ENCODE results near the gene ALOX15. TPM values are rescaled to one million over a fixed set of nuclear protein-coding genes. Genes with fewer than 3 reads are reported as not detected.
"Not testable (repeated sequence)": the region's sequence is repeated elsewhere in the genome, so short reads cannot be mapped to it uniquely, and the experiment has no call there.

Gene ALOX15
- total RNA-seq, 1 experiment from 2014 or later, result 0.31 TPM

DNA sequence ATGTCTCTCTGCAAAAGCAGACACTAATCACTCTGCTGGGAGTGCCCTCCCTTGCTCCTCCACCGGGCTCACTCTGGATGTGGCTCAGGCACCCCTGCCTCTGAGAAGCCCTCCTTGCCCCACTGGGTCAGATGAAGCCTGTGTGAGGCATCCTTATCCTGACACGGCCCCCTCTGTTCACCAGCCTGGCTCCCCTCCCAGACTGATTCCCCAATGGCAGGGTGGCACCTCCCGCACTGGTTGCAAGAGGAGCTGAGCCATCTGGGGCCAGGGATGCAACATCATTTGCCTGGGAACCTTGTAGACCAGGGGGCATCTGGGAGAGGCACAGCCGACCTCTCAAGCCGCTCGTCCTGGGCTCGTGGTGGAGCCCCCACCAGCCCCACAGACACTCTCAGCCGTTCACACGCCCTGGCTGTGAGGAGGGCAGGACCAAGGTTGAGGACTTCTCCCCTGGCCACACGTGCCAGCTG lies 50.5 kb downstream of the ALOX15 start:
- Histone ChIP-seq H4K20me1 (ENCODE audit: control insufficient read depth, insufficient read depth, insufficient read length) (peaks cover 2% of the 10 kb centered on the region), H2BK120ac (ENCODE audit: low read depth, low read length, poor library complexity, severe bottlenecking) (no peak overlapping the region), H3K9me3 (ENCODE audit: control insufficient read depth, low read depth, low read length) (no peaks in the 10 kb centered on the region), H2AK5ac (ENCODE audit: insufficient read length, low read length) (no peak overlapping the region), H3K23ac (ENCODE audit: insufficient read length, low read depth, low read length) (no peak overlapping the region), H3K14ac (ENCODE audit: insufficient read depth, low read length) (no peak overlapping the region), H2BK12ac (ENCODE audit: insufficient read length, low read depth, low read length) (no peak overlapping the region), H4K8ac (replicated peaks; ENCODE audit: insufficient read length, low read depth, low read length) (no peak overlapping the region), H3T11ph (ENCODE audit: low read length) (no peak overlapping the region), H2BK20ac (ENCODE audit: low read depth, low read length, poor library complexity, severe bottlenecking) (no peak overlapping the region), H3K9ac (ENCODE audit: extremely low read depth, insufficient read length, low read length) (no peak overlapping the region), H3K56ac (ENCODE audit: insufficient read length, low read depth, low read length) (no peak overlapping the region), H2AFZ (ENCODE audit: low read length) (no peak overlapping the region), H3K79me1 (ENCODE audit: insufficient read depth, low read depth, low read length, poor library complexity, severe bottlenecking) (no peaks in the 10 kb centered on the region), H3K79me2 (ENCODE audit: insufficient read depth, low read length) (no peaks in the 10 kb centered on the region), H3K18ac (ENCODE audit: insufficient read length, low read depth, low read length) (no peak overlapping the region), H3K27ac (ENCODE audit: insufficient read length, low read depth, low read length) (no peak overlapping the region), H3K4ac (ENCODE audit: low read depth, low read length) (no peak overlapping the region), H2BK5ac (ENCODE audit: insufficient read length, low read length) (no peak overlapping the region), H3K4me1 (ENCODE audit: insufficient read depth, low read length) (no peaks in the 10 kb centered on the region), H3K27me3 (ENCODE audit: insufficient read depth, low read length) (no peaks in the 10 kb centered on the region; the same call in 1 of the 2 replicates), H4K91ac (ENCODE audit: insufficient read length, low read depth, low read length) (no peak overlapping the region), H2BK15ac (ENCODE audit: low read depth, low read length) (no peak overlapping the region), H4K5ac (ENCODE audit: insufficient read length, low read depth, low read length) (no peak overlapping the region), H3K23me2 (ENCODE audit: insufficient read length, low read depth, low read length, poor library complexity, severe bottlenecking) (no peaks in the 10 kb centered on the region), H3K4me2 (ENCODE audit: insufficient read depth, insufficient read length, low read length) (no peak overlapping the region)
- TF ChIP-seq, protein P1, sequence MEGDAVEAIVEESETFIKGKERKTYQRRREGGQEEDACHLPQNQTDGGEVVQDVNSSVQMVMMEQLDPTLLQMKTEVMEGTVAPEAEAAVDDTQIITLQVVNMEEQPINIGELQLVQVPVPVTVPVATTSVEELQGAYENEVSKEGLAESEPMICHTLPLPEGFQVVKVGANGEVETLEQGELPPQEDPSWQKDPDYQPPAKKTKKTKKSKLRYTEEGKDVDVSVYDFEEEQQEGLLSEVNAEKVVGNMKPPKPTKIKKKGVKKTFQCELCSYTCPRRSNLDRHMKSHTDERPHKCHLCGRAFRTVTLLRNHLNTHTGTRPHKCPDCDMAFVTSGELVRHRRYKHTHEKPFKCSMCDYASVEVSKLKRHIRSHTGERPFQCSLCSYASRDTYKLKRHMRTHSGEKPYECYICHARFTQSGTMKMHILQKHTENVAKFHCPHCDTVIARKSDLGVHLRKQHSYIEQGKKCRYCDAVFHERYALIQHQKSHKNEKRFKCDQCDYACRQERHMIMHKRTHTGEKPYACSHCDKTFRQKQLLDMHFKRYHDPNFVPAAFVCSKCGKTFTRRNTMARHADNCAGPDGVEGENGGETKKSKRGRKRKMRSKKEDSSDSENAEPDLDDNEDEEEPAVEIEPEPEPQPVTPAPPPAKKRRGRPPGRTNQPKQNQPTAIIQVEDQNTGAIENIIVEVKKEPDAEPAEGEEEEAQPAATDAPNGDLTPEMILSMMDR (conservative IDR thresholded peaks at IDR 0.05), result no peak
- no peak for DNase-seq
- H3K27ac Mint-ChIP-seq, result no peak overlapping the region
- WGBS (ENCODE audit: extremely low coverage, insufficient read length, low lambda C conversion rate), result no CpG with 5 or more reads among the region's 10 CpGs
- H3K36me3 Mint-ChIP-seq (ENCODE audit: insufficient read depth in 1 of 3, low read depth in 3 of 3), result no peaks in the 10 kb centered on the region; a peak in 1 of 7 replicates
- H3K27me3 Mint-ChIP-seq (ENCODE audit: low read depth), result peaks cover 35% of the 10 kb centered on the region
- no peak overlapping the region for H3K4me3 Mint-ChIP-seq
- H3K4me1 Mint-ChIP-seq, result peaks cover 4 to 18% of the 10 kb centered on the region in 2 experiments
- no peaks in the 10 kb centered on the region for H3K9me3 Mint-ChIP-seq

DNA sequence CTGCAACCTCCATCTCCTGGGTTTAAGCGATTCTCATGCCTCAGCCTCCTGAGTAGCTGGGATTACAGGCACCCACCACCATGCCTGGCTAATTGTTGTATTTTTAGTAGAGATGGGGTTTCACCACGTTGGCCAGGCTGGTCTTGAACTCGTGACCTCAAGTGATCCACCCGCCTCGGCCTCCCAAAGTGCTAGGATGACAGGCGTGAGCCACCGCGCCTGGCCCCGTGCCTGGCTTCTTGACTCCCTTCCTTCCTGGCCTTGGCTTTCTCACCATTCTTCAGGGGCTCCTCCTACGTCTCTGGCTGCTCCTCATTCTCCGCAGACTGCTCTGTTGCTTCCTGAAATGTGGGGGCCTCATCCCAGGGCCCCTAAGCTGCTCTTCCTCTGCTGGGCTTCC lies 51.4 kb downstream of the ALOX15 start:
- H3K4me1 ChIP-seq (ENCODE audit: insufficient read depth, low read length); H3K4ac ChIP-seq (ENCODE audit: low read depth, low read length); H4K8ac ChIP-seq (replicated peaks; ENCODE audit: insufficient read length, low read depth, low read length); H3K4me2 ChIP-seq (ENCODE audit: insufficient read depth, insufficient read length, low read length); H2BK5ac ChIP-seq (ENCODE audit: insufficient read length, low read length); H3K36me3 Mint-ChIP-seq (ENCODE audit: insufficient read depth in 1 of 3, low read depth in 3 of 3); H3K56ac ChIP-seq (ENCODE audit: insufficient read length, low read depth, low read length); H3K23ac ChIP-seq (ENCODE audit: insufficient read length, low read depth, low read length); DNase-seq; H2AK5ac ChIP-seq (ENCODE audit: insufficient read length, low read length); H2AFZ ChIP-seq (ENCODE audit: low read length); H2BK15ac ChIP-seq (ENCODE audit: low read depth, low read length); H3K9ac ChIP-seq (ENCODE audit: extremely low read depth, insufficient read length, low read length); H3K9me3 Mint-ChIP-seq; H2BK12ac ChIP-seq (ENCODE audit: insufficient read length, low read depth, low read length); H3K27me3 ChIP-seq (ENCODE audit: insufficient read depth, low read length); H4K20me1 ChIP-seq (ENCODE audit: control insufficient read depth, insufficient read depth, insufficient read length); H3K4me3 Mint-ChIP-seq; H2BK20ac ChIP-seq (ENCODE audit: low read depth, low read length, poor library complexity, severe bottlenecking); H3K27ac ChIP-seq (ENCODE audit: insufficient read length, low read depth, low read length); H4K5ac ChIP-seq (ENCODE audit: insufficient read length, low read depth, low read length); H3K14ac ChIP-seq (ENCODE audit: insufficient read depth, low read length); H3K18ac ChIP-seq (ENCODE audit: insufficient read length, low read depth, low read length); H3K23me2 ChIP-seq (ENCODE audit: insufficient read length, low read depth, low read length, poor library complexity, severe bottlenecking); H3K27ac Mint-ChIP-seq; H3K79me1 ChIP-seq (ENCODE audit: insufficient read depth, low read depth, low read length, poor library complexity, severe bottlenecking); H3K9me3 ChIP-seq (ENCODE audit: control insufficient read depth, low read depth, low read length); H3T11ph ChIP-seq (ENCODE audit: low read length); H3K79me2 ChIP-seq (ENCODE audit: insufficient read depth, low read length); H2BK120ac ChIP-seq (ENCODE audit: low read depth, low read length, poor library complexity, severe bottlenecking); H4K91ac ChIP-seq (ENCODE audit: insufficient read length, low read depth, low read length): not testable (repeated sequence)
- Mint-ChIP-seq H3K27me3 (ENCODE audit: low read depth) (peaks cover 44% of the 10 kb centered on the region), H3K4me1 (peaks cover 4 to 21% of the 10 kb centered on the region in 2 experiments)
- no CpG with 5 or more reads among the region's 11 CpGs for WGBS (ENCODE audit: extremely low coverage, insufficient read length, low lambda C conversion rate)
